ENCODE results near the gene PTPRN2. TPM values are rescaled to one million over a fixed set of nuclear protein-coding genes. Genes with fewer than 3 reads are reported as not detected.
"Not testable (repeated sequence)": the region's sequence is repeated elsewhere in the genome, so short reads cannot be mapped to it uniquely, and the experiment has no call there.

Gene PTPRN2
- total and polyA plus RNA-seq, 3 experiments from 2014 or later = 0.33 to 1.2 (median 0.42) TPM

DNA sequence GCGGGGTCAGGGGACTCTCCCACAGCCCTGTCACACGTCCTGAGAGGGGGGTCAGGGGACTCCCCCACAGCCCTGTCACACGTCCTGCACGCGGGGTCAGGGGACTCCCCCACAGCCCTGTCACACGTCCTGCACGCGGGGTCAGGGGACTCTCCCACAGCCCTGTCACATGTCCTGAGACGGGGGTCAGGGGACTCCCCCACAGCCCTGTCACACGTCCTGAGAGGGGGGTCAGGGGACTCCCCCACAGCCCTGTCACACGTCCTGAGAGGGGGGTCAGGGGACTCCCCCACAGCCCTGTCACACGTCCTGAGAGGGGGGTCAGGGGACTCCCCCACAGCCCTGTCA lies 210.8 kb downstream of the PTPRN2 start:
- CTCF ChIA-PET; H3K4me3 ChIP-seq (ENCODE audit: low read length); H3K9me3 ChIP-seq (ENCODE audit: low read length); H3K36me3 ChIP-seq (ENCODE audit: insufficient read depth, low read length); H3K4me3 Mint-ChIP-seq; H3K4me1 ChIP-seq (ENCODE audit: insufficient read depth, low read length); H3K27ac Mint-ChIP-seq; POLR2A ChIA-PET; H3K4me1 Mint-ChIP-seq; H3K27ac ChIP-seq (ENCODE audit: low read depth, low read length); H3K36me3 Mint-ChIP-seq; H3K27me3 ChIP-seq (ENCODE audit: insufficient read depth, low read length, poor library complexity, severe bottlenecking): not testable (repeated sequence)
- H3K27me3 Mint-ChIP-seq = peaks cover 11 to 23% of the 10 kb centered on the region in 2 donors
- peaks cover 0 to 13% (median 2%) of the 10 kb centered on the region in 5 donors for H3K9me3 Mint-ChIP-seq
- peak in 2 of 5 donors; percentile 8 to 25 for DNase-seq

DNA sequence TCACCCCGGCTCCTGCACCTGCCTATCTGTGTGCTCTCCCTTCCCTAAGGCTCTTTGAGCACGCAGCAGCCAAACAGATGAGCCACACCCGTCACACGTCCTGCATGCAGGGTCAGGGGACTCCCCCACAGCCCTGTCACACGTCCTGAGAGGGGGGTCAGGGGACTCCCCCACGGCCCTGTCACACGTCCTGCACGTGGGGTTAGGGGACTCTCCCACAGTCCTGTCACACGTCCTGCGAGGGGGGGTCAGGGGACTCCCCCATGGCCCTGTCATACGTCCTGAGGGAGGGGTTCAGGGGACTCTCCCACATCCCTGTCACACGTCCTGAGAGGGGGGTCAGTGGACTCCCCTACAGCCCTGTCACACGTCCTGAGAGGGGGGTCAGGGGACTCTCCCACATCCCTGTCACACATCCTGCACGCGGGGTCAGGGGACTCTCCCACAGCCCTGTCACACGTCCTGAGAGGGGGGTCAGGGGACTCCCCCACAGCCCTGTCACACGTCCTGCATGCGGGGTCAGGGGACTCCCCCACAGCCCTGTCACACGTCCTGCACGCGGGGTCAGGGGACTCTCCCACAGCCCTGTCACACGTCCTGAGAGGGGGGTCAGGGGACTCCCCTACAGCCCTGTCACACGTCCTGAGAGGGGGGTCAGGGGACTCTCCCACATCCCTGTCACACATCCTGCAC lies 211.3 kb downstream of the PTPRN2 start:
- H3K36me3 Mint-ChIP-seq; H3K27ac ChIP-seq (ENCODE audit: low read depth, low read length); H3K4me3 Mint-ChIP-seq; CTCF ChIA-PET; H3K4me1 ChIP-seq (ENCODE audit: insufficient read depth, low read length); H3K9me3 ChIP-seq (ENCODE audit: low read length); POLR2A ChIA-PET; H3K4me1 Mint-ChIP-seq; H3K4me3 ChIP-seq (ENCODE audit: low read length); H3K36me3 ChIP-seq (ENCODE audit: insufficient read depth, low read length); H3K27me3 ChIP-seq (ENCODE audit: insufficient read depth, low read length, poor library complexity, severe bottlenecking): not testable (repeated sequence)
- peaks cover 10 to 23% of the 10 kb centered on the region in 2 donors for H3K27me3 Mint-ChIP-seq
- H3K27ac Mint-ChIP-seq = peak overlapping the region in 4 of 8 donors; percentile 40 to 77 (median 64)
- DNase-seq = peak in 4 of 5 donors; percentile 1 to 37 (median 12)
- peaks cover 0 to 12% (median 2%) of the 10 kb centered on the region in 5 donors for H3K9me3 Mint-ChIP-seq

DNA sequence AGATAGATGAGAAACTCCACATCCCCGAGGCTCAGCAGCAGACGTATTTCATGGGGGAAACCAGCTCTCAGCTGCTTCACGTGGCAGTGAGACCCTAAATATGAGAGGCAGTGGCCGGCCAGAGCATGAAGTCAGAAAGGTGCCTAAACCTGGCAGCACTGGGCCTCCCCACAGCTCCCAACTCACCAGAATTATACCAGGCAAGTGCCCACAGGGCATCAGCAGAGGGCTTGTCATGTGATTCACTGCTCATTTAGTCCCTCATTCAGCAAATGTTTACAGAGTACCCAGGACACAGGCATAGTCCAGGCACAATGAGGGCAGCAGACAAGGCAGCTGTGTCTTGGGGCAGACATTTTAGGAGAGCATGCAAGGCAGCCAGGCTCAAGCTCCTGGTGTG lies 212.6 kb downstream of the PTPRN2 start:
- Histone ChIP-seq H3K9me3 (ENCODE audit: low read length) (no peaks in the 10 kb centered on the region), H3K36me3 (ENCODE audit: insufficient read depth, low read length) (no peaks in the 10 kb centered on the region), H3K27me3 (ENCODE audit: insufficient read depth, low read length, poor library complexity, severe bottlenecking) (no peaks in the 10 kb centered on the region), H3K4me1 (ENCODE audit: insufficient read depth, low read length) (no peaks in the 10 kb centered on the region), H3K27ac (ENCODE audit: low read depth, low read length) (no peak overlapping the region), H3K4me3 (ENCODE audit: low read length) (no peak overlapping the region)
- Mint-ChIP-seq H3K9me3 (peaks cover 0 to 6% (median 0%) of the 10 kb centered on the region in 5 donors), H3K27me3 (peaks cover 10 to 23% of the 10 kb centered on the region in 2 donors), H3K4me1 (peaks cover 0 to 8% (median 6%) of the 10 kb centered on the region in 3 donors), H3K36me3 (no peaks in the 10 kb centered on the region), H3K4me3 (no peak overlapping the region), H3K27ac (peak overlapping the region in 2 of 8 donors; percentile 17 to 64)
- CTCF ChIA-PET = no interaction called here
- DNase-seq = no peak
- POLR2A ChIA-PET = no interaction called here

DNA sequence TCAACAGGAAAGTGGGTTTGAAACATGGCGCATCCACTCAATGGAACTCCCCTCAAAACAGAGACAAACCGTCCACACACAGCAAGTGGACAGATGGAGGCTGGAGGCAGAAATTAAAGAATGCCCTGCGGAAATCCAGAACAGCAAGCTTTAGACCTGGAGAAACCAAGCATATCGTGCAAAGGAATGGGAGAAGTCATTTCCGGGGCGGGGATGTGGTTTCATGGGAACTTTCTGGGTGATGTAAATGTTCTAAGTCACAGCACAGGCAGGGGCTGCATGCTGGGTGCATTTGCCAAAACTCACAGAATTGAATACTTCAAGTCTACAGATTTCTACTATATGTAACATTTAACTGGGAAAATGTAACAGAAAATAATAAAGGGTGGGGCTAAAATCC lies 213.0 kb downstream of the PTPRN2 start:
- Mint-ChIP-seq H3K9me3 (peaks cover 0 to 3% (median 0%) of the 10 kb centered on the region in 5 donors), H3K27me3 (peaks cover 13 to 23% of the 10 kb centered on the region in 2 donors), H3K4me3 (no peak overlapping the region), H3K4me1 (peaks cover 0 to 8% (median 6%) of the 10 kb centered on the region in 3 donors), H3K27ac (peak overlapping the region in 1 of 8 donors; percentile 33), H3K36me3 (no peaks in the 10 kb centered on the region)
- Histone ChIP-seq H3K9me3 (ENCODE audit: low read length) (no peaks in the 10 kb centered on the region), H3K36me3 (ENCODE audit: insufficient read depth, low read length) (no peaks in the 10 kb centered on the region), H3K4me3 (ENCODE audit: low read length) (no peak overlapping the region), H3K4me1 (ENCODE audit: insufficient read depth, low read length) (no peaks in the 10 kb centered on the region), H3K27ac (ENCODE audit: low read depth, low read length) (no peak overlapping the region), H3K27me3 (ENCODE audit: insufficient read depth, low read length, poor library complexity, severe bottlenecking) (no peaks in the 10 kb centered on the region)
- ChIA-PET CTCF (no interaction called here), POLR2A (no interaction called here)
- DNase-seq = no peak

DNA sequence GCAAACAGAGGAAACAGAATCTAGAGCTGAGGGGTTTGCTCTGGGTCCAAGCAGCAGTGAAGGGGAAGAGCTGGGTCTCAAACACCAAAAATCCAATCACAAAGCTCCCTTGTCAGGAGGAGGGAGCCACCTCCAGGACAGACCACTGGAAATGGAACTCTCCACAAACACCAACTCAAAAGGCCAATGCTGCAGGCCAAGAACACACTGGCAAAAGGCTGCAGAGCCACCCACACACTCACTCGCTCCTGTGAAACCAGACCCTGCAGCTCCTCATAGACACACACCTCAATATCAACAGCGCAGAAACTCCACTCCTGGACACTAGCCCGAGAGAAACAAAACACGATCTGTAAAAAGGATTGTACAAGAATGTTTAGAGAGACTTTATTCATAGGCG lies 213.5 kb downstream of the PTPRN2 start:
- no peak for DNase-seq
- Histone ChIP-seq H3K4me3 (ENCODE audit: low read length) (no peak overlapping the region), H3K27me3 (ENCODE audit: insufficient read depth, low read length, poor library complexity, severe bottlenecking) (no peaks in the 10 kb centered on the region), H3K27ac (ENCODE audit: low read depth, low read length) (no peak overlapping the region), H3K4me1 (ENCODE audit: insufficient read depth, low read length) (no peaks in the 10 kb centered on the region), H3K9me3 (ENCODE audit: low read length) (no peaks in the 10 kb centered on the region), H3K36me3 (ENCODE audit: insufficient read depth, low read length) (no peaks in the 10 kb centered on the region)
- Mint-ChIP-seq H3K4me1 (peaks cover 0 to 8% (median 6%) of the 10 kb centered on the region in 3 donors), H3K9me3 (no peaks in the 10 kb centered on the region), H3K4me3 (no peak overlapping the region), H3K27me3 (peaks cover 13 to 23% of the 10 kb centered on the region in 2 donors), H3K27ac (no peak overlapping the region), H3K36me3 (no peaks in the 10 kb centered on the region)
- POLR2A ChIA-PET = no interaction called here
- CTCF ChIA-PET = no interaction called here

DNA sequence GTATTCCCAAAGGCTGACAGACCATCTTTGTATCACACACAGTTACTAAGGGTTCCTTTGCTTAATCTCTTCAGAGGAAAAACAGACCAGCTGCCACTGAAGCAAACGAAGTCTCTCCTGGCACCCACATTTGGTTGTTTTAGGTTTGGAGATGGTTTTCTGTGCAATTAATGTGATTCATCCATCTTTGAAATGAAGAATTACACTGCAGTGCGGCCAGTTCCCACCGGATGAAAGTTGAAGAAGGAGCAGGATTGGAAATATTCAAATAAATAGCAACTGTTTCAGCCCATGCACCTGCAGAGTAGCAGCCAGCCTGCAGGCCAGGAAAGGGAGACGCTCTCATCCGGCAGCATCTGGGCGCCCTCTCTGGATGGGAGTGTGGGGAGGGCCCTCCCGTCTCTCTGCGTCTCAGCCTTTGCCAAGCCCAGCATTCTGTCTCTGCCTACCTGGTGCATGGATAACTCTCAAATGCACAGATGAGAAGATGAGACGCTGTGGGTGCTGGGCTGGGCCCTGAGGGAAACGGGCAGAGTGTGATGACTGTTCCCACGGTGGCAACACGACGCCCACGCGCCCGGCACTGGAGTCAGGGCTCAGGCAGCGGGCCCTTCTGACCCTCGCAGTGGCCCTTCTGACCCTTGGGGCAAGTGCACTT lies 214.0 kb downstream of the PTPRN2 start:
- no peak overlapping the region for H3K27ac Mint-ChIP-seq
- H3K4me3 Mint-ChIP-seq = no peak overlapping the region
- ChIA-PET POLR2A (no interaction called here), CTCF (no interaction called here)
- no peaks in the 10 kb centered on the region for H3K9me3 Mint-ChIP-seq
- H3K4me1 Mint-ChIP-seq = peaks cover 0 to 8% (median 6%) of the 10 kb centered on the region in 3 donors
- no peak overlapping the region for H3K4me3 ChIP-seq (ENCODE audit: low read length)
- no peak overlapping the region for H3K27ac ChIP-seq (ENCODE audit: low read depth, low read length)
- H3K9me3 ChIP-seq (ENCODE audit: low read length) = no peaks in the 10 kb centered on the region
- DNase-seq = no peak
- H3K36me3 ChIP-seq (ENCODE audit: insufficient read depth, low read length) = no peaks in the 10 kb centered on the region
- H3K36me3 Mint-ChIP-seq = no peaks in the 10 kb centered on the region
- no peaks in the 10 kb centered on the region for H3K4me1 ChIP-seq (ENCODE audit: insufficient read depth, low read length)
- no peaks in the 10 kb centered on the region for H3K27me3 ChIP-seq (ENCODE audit: insufficient read depth, low read length, poor library complexity, severe bottlenecking)
- peaks cover 13 to 23% of the 10 kb centered on the region in 2 donors for H3K27me3 Mint-ChIP-seq

DNA sequence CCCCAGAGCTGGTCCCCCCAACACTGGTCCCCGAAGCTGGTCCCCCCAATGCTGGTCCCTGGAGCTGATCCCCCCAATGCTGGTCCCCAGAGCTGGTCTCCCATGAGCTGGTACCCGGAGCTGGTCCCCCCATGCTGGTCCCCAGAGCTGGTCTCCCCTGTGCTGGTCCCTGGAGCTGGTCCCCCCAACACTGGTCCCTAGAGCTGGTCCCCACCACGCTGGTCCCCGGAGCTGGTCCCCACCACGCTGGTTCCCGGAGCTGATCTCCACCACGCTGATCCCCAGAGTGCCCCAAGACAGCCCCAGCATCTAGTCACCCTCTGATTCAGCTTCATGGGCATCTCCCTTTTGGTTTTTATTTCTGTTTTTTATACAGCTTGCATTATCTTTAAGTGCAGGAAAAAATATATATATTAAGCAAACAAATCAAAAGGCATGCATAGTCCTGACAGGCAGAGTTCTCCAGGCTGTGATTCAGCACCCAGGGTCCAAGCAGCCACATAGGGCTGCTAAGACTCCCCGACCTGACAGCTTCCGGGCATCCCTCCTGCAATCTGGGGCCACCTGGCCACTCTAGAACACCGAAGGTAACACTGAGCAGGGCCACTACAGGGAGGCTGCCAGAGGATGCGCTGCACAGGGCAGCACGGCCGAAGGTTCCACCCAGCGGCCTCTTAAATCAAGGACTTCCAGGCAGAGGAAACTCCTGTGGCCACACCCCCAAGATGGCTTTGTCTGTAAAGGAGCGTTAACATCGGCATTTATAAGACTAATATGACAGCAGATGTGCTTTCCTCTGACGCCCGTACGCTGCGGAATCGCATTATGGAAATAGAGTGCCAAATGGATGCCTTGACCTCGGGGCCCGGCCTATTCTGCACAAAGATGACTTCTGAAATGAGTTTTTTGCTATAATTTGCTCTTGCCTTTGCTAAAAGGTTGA lies 215.0 kb downstream of the PTPRN2 start:
- no peak overlapping the region for H3K4me3 Mint-ChIP-seq
- ChIA-PET POLR2A (no interaction called here), CTCF (no interaction called here)

DNA sequence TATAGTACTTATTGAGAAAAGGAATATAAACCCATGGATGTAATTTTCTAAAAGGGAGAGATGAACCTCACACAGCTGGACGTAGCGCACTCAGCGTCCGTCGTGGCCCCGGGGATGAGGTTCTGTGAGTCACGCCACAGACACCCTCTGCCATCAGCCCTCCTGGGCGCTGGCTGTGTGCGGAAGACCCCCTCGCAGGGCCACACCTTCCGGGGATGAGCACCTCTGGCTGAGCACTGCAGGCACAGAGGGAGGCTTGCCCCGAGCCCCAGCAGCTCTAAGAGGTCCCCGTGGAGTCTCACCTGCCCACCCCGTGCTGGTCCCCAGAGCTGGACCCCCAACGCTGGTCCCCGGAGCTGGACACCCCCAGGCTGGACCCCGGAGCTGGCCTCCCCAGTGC lies 215.8 kb downstream of the PTPRN2 start:
- Mint-ChIP-seq H3K4me3 (no peak overlapping the region), H3K9me3 (no peaks in the 10 kb centered on the region), H3K27ac (no peak overlapping the region), H3K36me3 (no peaks in the 10 kb centered on the region), H3K27me3 (peaks cover 10 to 20% of the 10 kb centered on the region in 2 donors), H3K4me1 (peaks cover 0 to 8% (median 6%) of the 10 kb centered on the region in 3 donors)
- Histone ChIP-seq H3K4me1 (ENCODE audit: insufficient read depth, low read length) (no peaks in the 10 kb centered on the region), H3K27ac (ENCODE audit: low read depth, low read length) (no peak overlapping the region), H3K9me3 (ENCODE audit: low read length) (no peaks in the 10 kb centered on the region), H3K27me3 (ENCODE audit: insufficient read depth, low read length, poor library complexity, severe bottlenecking) (no peaks in the 10 kb centered on the region), H3K4me3 (ENCODE audit: low read length) (no peak overlapping the region), H3K36me3 (ENCODE audit: insufficient read depth, low read length) (no peaks in the 10 kb centered on the region)
- ChIA-PET CTCF (no interaction called here), POLR2A (no interaction called here)
- no peak for DNase-seq

More for the DNA sequence above, 215.0 kb downstream of the PTPRN2 start:
- no peak for DNase-seq
- no peaks in the 10 kb centered on the region for H3K36me3 ChIP-seq (ENCODE audit: insufficient read depth, low read length)
- no peak overlapping the region for H3K4me3 ChIP-seq (ENCODE audit: low read length)
- Mint-ChIP-seq H3K4me1 (peaks cover 0 to 8% (median 6%) of the 10 kb centered on the region in 3 donors), H3K27me3 (peaks cover 13 to 23% of the 10 kb centered on the region in 2 donors), H3K9me3 (no peaks in the 10 kb centered on the region), H3K36me3 (no peaks in the 10 kb centered on the region), H3K27ac (no peak overlapping the region)
- no peaks in the 10 kb centered on the region for H3K4me1 ChIP-seq (ENCODE audit: insufficient read depth, low read length)
- no peak overlapping the region for H3K27ac ChIP-seq (ENCODE audit: low read depth, low read length)
- H3K9me3 ChIP-seq (ENCODE audit: low read length) = no peaks in the 10 kb centered on the region
- no peaks in the 10 kb centered on the region for H3K27me3 ChIP-seq (ENCODE audit: insufficient read depth, low read length, poor library complexity, severe bottlenecking)

All from CD8-positive, alpha-beta memory T cell (primary cell).